Osteocyte (in vitro differentiated cells): ENCODE measurements around the gene LYST. TPM values are rescaled to one million over a fixed set of nuclear protein-coding genes. Genes with fewer than 3 reads are reported as not detected.

Experiments used
- DNase-seq: peaks from one replicate; pipeline ENCODE4 v3.0.0; 2021; ENCODE audit warnings: mixed read lengths; ENCODE audit not compliant: unreplicated experiment; ENCODE audit errors: extremely low spot score
- H3K27ac Mint-ChIP-seq: one replicate; pipeline ENCODE4 v1.8.0; 2021; ENCODE audit warnings: mild to moderate bottlenecking, mixed read lengths; ENCODE audit not compliant: unreplicated experiment
- H3K27me3 Mint-ChIP-seq: one replicate; pipeline ENCODE4 v1.8.0; 2021; ENCODE audit warnings: mixed read lengths; ENCODE audit not compliant: unreplicated experiment
- H3K36me3 Mint-ChIP-seq: one replicate; pipeline ENCODE4 v1.8.0; 2021; ENCODE audit warnings: mixed read lengths; ENCODE audit not compliant: unreplicated experiment
- H3K4me1 Mint-ChIP-seq: one replicate; pipeline ENCODE4 v1.8.0; 2021; ENCODE audit warnings: mixed read lengths; ENCODE audit not compliant: unreplicated experiment
- H3K4me3 Mint-ChIP-seq: one replicate; pipeline ENCODE4 v1.8.0; 2021; ENCODE audit warnings: mild to moderate bottlenecking, moderate library complexity, mixed read lengths; ENCODE audit not compliant: unreplicated experiment
- H3K9me3 Mint-ChIP-seq: one replicate; pipeline ENCODE4 v1.8.0; 2021; ENCODE audit warnings: mixed read lengths; ENCODE audit not compliant: unreplicated experiment
- CTCF ChIP-seq: fragments of 200-600 bp; sonication (generic); IDR thresholded peaks from 2 replicates; pipeline ENCODE4 v1.5.0; 2021; ENCODE audit warnings: antibody characterized with exemption, mild to moderate bottlenecking, moderate library complexity
- total RNA-seq: library from RNA; stranded (reverse); gene quantifications from 2 replicates; pipeline ENCODE4 v1.2.1, GENCODE V29; 2021

The LYST gene
- total RNA-seq, 1 donor from 2014 or later: 21.7 TPM

GRCh38 chr1:235893840-235894239 is 27.1 kb upstream of the LYST start:
- H3K36me3 Mint-ChIP-seq: no peaks in the 10 kb centered on the region
- no peak for TF ChIP-seq CTCF
- H3K4me3 Mint-ChIP-seq: no peak overlapping the region
- H3K9me3 Mint-ChIP-seq: no peaks in the 10 kb centered on the region
- no peak overlapping the region for H3K27ac Mint-ChIP-seq
- H3K27me3 Mint-ChIP-seq: no peaks in the 10 kb centered on the region
- DNase-seq: no peak
- peaks cover 7% of the 10 kb centered on the region for H3K4me1 Mint-ChIP-seq

GRCh38 chr1:235892734-235893413 is 26.2 kb upstream of the LYST start:
- DNase-seq: no peak
- Mint-ChIP-seq H3K4me1 (no peaks in the 10 kb centered on the region), H3K4me3 (no peak overlapping the region), H3K27me3 (no peaks in the 10 kb centered on the region), H3K27ac (no peak overlapping the region), H3K36me3 (no peaks in the 10 kb centered on the region), H3K9me3 (no peaks in the 10 kb centered on the region)
- no peak for TF ChIP-seq CTCF

- H3K4me1 Mint-ChIP-seq: no peaks in the 10 kb centered on the region
Observed at GRCh38 chr1:235892202-235892601, 25.5 kb upstream of the LYST start.

GRCh38 chr1:235888119-235888643 is 21.5 kb upstream of the LYST start:
- no peak overlapping the region for H3K4me3 Mint-ChIP-seq
- H3K36me3 Mint-ChIP-seq: no peaks in the 10 kb centered on the region
- peaks cover 6% of the 10 kb centered on the region for H3K4me1 Mint-ChIP-seq
- no peaks in the 10 kb centered on the region for H3K9me3 Mint-ChIP-seq
- no peak overlapping the region for H3K27ac Mint-ChIP-seq
- DNase-seq: no peak
- no peak for TF ChIP-seq CTCF
- no peaks in the 10 kb centered on the region for H3K27me3 Mint-ChIP-seq

More at GRCh38 chr1:235892202-235892601, 25.5 kb upstream of the LYST start:
- TF ChIP-seq CTCF: no peak
- H3K27ac Mint-ChIP-seq: no peak overlapping the region
- H3K9me3 Mint-ChIP-seq: no peaks in the 10 kb centered on the region
- no peak for DNase-seq
- no peak overlapping the region for H3K4me3 Mint-ChIP-seq
- H3K36me3 Mint-ChIP-seq: no peaks in the 10 kb centered on the region
- H3K27me3 Mint-ChIP-seq: no peaks in the 10 kb centered on the region

GRCh38 chr1:235887676-235888075 is 21.0 kb upstream of the LYST start:
- no peaks in the 10 kb centered on the region for H3K9me3 Mint-ChIP-seq
- peaks cover 11% of the 10 kb centered on the region for H3K4me1 Mint-ChIP-seq
- no peak for TF ChIP-seq CTCF
- DNase-seq: no peak
- no peak overlapping the region for H3K27ac Mint-ChIP-seq
- no peaks in the 10 kb centered on the region for H3K36me3 Mint-ChIP-seq
- H3K27me3 Mint-ChIP-seq: no peaks in the 10 kb centered on the region
- no peak overlapping the region for H3K4me3 Mint-ChIP-seq
